SK-N-DZ (cell line): ENCODE data around the gene FBH1.

ENCODE experiments used
- DNase-seq: peaks from one replicate; pipeline ENCODE4 v3.0.0-alpha.2; 2015; ENCODE audit warnings: low spot score

FBH1 gene

DNA sequence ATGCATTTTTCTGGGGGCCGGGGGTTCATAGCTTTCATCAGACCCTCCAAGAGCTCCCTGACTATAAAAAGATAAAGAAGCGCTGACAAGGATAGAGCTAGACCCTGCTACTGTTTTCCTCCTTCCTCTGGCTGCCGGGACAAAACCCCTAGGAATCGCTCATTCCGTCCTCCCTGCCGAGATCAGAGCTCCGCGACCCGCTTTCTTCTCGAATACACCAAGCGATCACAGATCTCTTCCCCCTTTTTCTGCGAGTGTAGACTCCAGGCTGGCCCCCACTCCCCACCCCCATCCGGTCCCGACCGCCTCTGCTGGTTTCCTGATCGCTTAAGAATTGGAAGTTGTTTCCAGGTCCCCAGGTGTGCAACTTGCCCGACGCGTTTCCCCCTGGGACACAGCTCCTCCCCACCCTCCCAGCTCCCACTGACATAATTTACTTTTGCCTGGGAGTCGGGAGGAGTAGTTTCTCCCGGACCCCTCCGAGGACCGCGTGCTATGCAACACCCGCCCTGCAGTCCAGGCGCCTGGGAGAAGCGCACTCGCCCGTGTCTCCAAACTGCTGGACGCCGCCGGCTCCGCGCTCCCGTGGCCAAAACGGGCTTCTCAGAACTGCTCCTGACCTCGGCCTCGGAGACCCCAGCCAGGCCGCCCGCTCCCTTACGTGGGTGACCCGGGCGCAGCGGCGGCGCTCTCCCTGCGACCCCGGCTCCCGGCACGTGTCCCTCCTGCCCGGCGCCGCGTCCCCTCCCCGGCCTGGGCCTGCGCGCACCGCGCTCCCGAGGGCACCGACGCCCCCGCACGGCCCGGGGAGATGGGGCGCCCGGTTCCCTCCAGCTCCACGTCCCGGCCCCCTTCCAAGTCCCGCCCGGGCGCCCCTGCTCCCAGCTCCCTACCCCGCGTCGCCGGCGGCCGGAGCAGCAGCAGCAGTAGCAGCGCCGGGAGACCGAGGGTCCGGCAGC lies 86.7 kb downstream of the FBH1 start:
- no peak for DNase-seq

DNA sequence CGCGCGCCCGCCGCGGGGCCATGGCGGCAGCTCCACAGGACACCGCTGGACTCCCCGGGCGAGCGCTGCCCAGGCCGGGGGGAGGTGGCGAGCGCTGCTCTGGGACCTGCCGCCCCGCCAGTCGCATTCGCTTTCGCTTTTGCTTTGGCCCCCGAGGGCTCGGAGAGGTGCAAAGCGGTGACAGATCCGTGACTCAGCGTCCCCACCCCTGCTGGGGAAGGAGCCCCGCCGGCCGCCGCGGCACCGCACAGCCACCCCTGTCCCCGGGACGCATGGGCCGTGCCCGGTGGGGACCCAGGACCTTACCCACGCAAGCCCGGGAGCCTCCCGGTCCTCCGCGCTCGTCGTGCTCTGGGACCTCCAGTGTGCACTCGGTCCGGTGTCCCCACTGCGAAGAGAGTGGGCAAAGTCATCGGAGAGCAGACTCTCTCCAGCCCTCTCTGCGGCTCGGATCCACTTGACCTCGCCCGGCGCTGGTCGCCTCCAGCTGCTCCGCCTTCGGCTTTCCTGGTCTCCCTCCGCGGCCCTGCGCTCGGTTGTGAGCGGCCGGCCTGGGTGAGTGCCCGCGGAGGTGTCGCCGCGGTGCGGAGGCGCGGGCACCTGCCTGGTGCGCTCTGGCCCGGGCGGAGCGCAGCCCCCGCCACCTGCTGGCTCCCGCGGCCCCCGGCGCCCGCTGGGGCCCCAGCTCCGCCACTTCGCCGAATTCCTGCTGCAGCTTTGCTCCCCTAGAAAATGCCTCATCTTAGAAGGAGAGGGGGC lies 87.6 kb downstream of the FBH1 start, which contains the start of gene IL15RA:
Gene IL15RA, minus strand, starts transcription at position 73 of the 759 bp plus-strand sequence. Its CDS starts 51 bp downstream, at position 22.
- DNase-seq: no peak

DNA sequence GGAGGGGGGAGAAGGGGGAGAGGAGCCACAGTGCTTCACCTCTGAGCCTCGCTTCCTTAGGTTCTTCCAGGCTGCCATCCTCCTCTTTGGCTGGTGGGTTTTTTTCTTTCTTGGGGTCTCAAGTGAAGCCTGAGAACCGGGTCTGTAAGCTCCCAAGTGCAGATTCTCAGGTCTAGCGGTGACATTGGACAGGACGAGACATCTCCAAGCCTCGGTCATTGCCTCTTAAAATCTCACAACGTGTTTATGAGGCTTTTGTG lies 88.1 kb downstream of the FBH1 start:
- no peak for DNase-seq

DNA sequence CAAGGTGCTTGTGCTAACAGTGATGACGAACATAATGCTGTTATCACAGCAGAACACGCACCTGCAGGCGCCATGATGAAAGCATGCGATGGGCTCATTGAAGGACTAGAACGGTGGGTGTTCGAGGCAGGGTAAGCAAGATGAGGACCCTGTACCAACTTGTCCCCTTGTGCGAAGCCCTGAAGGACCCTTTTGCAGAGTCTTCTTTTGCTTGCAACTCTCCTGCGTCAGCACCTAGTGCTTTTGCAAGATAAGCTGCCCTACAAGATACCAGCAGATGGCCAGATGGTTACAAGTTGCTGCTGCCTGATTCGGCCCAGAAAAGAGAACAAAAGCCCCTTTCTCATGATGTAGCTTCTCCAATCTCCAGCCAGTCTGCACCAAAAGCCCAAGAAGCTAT lies 91.5 kb downstream of the FBH1 start:
- no peak for DNase-seq

DNA sequence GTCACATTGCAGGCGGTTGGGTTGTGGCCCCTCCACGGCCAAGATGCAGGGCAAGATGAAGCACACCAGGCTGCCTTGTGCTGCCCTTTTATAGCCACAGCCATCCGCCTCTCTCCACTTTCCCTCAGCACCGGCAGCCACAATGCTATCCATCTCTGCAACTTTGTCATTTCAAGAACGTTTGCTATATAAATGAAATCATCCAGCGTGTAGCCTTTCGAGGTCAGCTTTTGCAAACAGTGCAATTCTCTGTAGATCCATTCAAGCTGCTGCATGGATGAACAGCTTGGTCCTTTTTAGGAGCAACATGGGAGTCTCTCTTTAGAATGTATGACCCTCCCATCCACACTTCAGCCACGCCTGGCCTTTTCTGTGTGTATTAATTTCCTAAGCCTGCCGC lies 93.7 kb downstream of the FBH1 start:
- DNase-seq: no peak

DNA sequence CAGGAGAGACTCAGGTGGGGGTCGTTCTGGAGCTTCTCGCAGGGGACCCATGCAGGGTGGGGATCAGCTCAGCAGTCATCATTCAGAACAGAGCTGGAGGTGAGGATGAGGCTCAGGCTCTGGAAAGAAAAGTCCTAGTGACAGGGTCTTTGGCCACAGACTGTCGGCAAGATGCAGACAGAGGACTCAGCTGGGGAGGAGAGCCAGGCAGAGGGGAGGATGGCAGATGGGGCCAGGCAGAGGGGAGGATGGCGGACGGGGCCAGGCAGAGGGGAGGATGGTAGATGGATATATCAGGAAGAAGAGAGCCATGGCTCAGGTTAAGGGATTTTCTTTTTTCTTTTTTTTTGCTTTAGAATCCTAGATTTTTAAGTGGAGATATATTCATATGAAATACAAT lies 95.0 kb downstream of the FBH1 start:
- DNase-seq: no peak
